ENCODE data around the gene TSTD2. TPM values are rescaled to one million over a fixed set of nuclear protein-coding genes. Genes with fewer than 3 reads are reported as not detected.

Gene TSTD2
- polyA plus RNA-seq, 1 donor from 2014 or later: 5.9 TPM

DNA sequence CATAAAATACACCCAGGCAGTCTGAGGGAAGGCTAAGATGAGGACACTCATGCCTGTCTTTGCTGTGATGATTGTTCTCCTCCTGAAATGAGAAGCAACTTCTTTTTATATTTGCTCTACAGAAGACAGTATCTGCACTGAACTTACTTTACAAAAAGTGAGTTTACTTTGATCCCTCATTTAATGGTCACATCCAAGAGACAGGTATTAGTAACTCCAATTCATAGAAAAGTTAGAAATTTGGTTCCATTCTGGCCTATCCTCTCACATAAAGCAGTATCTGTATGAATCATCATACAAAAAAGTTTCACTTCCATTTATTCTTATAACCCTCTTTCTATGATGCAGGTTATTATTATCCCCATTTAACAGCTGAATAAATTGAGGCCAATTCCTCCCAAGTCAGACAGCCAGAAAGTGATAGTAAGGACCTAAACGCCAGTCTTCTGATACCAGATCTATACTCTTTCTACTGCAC, 15.2 kb downstream of the TSTD2 start:
- Mint-ChIP-seq H3K27ac (peak overlapping the region in 2 of 3 donors; percentile 4 to 44), H3K9me3 (no peaks in the 10 kb centered on the region), H3K27me3 (no peaks in the 10 kb centered on the region), H3K4me1 (peaks cover 8 to 10% (median 8%) of the 10 kb centered on the region in 3 donors), H3K36me3 (no peaks in the 10 kb centered on the region), H3K4me3 (no peak overlapping the region)

DNA sequence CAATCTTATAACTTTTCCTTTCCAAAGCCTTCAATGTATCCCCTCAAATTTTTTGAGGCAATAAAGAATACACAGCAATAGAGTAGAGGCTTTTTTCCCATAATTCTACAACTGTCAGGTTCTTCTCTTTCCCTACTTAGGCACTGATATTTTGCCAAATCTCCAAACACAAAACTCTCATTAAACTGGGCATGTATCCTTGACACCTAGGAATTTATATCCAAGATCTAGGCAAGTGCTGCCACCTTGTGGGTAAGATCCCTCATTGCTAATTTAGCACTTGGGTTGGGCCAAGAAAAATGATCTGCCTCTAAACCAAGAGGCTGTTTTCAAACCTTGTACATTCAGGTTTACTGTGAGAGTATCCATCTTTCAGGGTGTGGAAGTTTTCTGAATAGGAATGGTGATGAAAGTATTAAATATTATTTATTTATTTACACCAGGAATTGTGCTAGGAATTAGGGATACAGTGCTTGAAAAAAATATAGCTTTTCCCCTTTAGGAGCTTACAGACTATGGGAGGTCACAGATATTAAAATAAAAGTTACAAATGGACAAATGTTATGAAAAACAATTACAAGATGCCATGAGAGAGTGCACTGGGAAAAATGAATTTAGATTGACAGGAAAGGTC, 17.6 kb downstream of the TSTD2 start:
- no peaks in the 10 kb centered on the region for H3K27me3 Mint-ChIP-seq
- peak overlapping the region in 1 of 3 donors; percentile 6 for H3K27ac Mint-ChIP-seq

DNA sequence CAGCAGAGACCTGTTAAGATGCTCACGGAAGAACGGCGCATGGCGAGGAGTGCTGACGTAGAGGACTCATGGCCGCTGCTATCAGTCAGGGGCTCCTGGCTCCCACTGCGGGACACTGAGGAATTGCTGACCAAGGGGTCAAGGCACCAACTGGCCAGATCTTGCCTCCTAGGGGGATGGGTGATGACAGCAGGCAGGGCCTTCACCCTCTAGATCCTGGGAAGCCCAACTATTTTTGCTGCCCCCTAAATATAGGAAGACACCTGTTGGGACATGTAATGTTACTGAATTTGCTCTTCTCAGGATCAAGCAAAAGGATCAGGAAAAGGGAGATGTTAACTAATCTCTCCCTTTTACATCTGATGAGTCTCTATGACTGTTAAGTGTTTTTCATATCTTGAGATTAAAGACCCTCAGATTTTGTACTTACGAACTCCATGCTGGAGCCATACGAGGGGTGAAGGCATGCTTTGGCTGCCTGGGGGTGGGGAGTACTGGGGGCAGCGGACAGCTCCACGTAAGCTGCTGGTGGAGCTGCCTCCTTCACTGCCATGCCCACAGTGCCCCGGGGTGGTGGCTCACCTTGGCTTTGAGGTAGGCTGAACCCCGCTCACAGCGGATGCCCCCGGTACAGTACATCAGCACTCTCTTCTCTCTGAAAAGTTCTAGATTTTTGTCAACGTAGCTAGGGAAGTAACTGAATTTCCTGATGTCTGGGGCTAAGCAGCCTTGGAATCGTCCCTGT, 28.1 kb downstream of the TSTD2 start:
- Mint-ChIP-seq H3K9me3 (no peaks in the 10 kb centered on the region), H3K27ac (peak overlapping the region in 1 of 3 donors; percentile 69), H3K27me3 (no peaks in the 10 kb centered on the region), H3K4me1 (no peaks in the 10 kb centered on the region), H3K36me3 (peaks cover 3% of the 10 kb centered on the region), H3K4me3 (no peak overlapping the region)

More for the DNA sequence above, 17.6 kb downstream of the TSTD2 start:
- Mint-ChIP-seq H3K4me3 (no peak overlapping the region), H3K36me3 (peaks cover 2% of the 10 kb centered on the region), H3K4me1 (peaks cover 7 to 10% (median 8%) of the 10 kb centered on the region in 3 donors), H3K9me3 (no peaks in the 10 kb centered on the region)

DNA sequence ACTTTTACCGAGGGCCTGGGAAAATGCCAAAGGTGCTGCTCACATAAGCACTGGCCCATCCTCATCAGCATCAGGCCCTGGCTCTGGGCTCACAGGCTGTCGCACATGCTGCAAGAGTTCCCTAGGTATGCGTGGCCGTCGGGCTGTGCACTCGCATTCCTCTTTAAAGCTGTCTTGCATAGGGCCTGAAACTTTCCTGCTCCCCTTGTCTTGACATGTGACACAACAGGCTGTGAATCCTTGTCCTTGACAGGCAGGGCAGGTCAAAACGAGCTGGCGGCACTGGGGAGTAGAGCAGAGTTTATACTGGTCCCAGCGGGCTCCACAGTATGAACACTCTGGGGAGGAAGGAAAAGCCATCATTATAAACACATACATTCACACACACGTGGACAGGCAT, 30.7 kb downstream of the TSTD2 start:
- peaks cover 4% of the 10 kb centered on the region for H3K36me3 Mint-ChIP-seq
- H3K9me3 Mint-ChIP-seq: no peaks in the 10 kb centered on the region
- no peak overlapping the region for H3K4me3 Mint-ChIP-seq
- peaks cover 4 to 8% (median 6%) of the 10 kb centered on the region in 3 donors for H3K4me1 Mint-ChIP-seq
- H3K27me3 Mint-ChIP-seq: no peaks in the 10 kb centered on the region
- no peak overlapping the region for H3K27ac Mint-ChIP-seq

DNA sequence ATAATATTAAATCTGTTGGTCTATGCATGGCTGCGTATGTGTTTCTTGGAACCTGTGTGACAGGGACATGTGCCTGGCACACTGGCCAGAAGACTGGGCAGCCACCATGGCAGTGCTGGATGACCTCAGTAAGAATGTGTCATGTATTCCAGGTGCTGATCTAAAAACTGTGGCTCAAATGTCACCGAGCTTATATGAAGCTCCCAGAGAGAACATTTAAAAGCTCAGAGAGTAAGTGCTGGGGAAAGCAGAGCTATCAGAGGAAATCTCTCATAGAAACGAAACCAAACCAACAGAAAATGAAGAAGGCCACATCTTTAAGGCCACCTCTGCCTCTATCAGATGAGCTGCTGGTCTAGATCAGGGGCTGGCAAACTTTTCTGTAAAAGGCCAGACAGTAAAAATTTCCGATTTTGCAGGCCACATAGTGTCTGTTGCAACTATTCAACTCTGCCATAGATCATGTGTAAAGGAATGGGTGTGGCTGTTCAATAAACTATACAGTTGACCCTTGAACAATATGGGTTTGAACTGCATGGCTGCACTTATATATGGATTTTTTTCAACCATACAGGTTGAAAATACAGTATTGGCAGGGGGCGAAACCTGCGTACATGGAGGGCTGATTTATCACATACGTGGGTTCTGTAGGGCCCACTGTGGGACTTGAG, 31.8 kb downstream of the TSTD2 start:
- Mint-ChIP-seq H3K4me3 (no peak overlapping the region), H3K36me3 (peaks cover 3% of the 10 kb centered on the region), H3K27me3 (no peaks in the 10 kb centered on the region), H3K9me3 (no peaks in the 10 kb centered on the region), H3K4me1 (peaks cover 4 to 8% (median 6%) of the 10 kb centered on the region in 3 donors), H3K27ac (no peak overlapping the region)

DNA sequence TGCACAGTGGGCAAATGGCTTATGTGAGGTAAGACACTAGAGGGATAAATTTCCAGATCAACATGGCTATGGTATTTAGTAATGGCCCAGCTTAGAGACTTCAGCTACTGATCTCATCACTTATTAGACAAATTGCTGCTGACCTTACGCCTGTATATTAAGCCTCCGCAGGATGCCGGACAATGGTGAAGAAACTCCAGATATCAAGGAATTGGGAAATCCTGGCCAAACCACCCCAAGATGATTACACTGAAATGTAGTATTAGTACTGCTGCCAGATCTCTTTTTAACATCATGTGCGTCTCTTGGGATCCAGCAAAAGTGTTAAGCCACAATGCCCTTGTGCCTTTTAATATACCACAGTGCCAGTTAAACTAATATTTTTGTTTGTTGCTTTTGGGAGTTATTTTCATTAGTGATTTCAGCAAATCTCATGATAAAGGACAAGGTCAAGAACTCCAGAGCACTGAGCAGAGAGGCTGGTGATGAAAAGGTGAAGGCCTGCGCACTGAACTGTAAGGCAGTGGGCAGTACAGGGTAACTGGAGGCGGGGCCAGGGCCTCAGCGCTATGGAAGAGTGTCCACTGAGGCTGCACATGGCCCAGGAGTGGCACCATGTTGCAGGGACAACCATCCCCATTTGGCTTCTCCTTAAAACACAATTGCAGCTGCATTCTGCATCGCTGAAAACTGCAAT, 32.5 kb downstream of the TSTD2 start:
- Mint-ChIP-seq H3K27ac (no peak overlapping the region), H3K4me1 (peaks cover 4 to 8% (median 6%) of the 10 kb centered on the region in 3 donors), H3K27me3 (no peaks in the 10 kb centered on the region), H3K4me3 (no peak overlapping the region), H3K9me3 (no peaks in the 10 kb centered on the region), H3K36me3 (peaks cover 3% of the 10 kb centered on the region)

DNA sequence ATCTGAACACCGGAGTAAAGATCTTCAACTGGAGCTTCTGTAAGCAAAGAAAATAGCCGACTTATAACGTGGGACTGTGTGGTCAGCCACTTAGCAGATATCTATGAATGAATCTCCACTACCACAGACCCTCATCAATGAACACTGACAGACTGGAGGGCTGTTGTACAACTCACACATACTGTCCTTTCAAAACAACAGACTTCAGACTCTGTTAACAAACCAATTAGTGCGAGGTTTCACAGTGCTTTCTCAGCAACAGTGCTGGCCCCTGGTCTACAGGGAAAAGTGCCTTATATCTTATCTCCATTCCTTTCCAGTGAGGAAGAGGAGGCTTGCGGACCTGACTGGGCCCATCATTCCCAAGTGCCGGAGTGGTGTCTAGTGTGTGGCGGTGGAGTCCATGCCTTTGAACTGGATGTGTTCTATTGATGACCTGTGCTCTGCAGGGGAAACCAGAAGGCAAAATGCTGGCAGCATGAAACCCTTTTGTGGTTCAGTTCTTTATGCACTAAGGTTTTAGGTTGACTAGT, 33.8 kb downstream of the TSTD2 start:
- no peak overlapping the region for H3K27ac Mint-ChIP-seq

DNA sequence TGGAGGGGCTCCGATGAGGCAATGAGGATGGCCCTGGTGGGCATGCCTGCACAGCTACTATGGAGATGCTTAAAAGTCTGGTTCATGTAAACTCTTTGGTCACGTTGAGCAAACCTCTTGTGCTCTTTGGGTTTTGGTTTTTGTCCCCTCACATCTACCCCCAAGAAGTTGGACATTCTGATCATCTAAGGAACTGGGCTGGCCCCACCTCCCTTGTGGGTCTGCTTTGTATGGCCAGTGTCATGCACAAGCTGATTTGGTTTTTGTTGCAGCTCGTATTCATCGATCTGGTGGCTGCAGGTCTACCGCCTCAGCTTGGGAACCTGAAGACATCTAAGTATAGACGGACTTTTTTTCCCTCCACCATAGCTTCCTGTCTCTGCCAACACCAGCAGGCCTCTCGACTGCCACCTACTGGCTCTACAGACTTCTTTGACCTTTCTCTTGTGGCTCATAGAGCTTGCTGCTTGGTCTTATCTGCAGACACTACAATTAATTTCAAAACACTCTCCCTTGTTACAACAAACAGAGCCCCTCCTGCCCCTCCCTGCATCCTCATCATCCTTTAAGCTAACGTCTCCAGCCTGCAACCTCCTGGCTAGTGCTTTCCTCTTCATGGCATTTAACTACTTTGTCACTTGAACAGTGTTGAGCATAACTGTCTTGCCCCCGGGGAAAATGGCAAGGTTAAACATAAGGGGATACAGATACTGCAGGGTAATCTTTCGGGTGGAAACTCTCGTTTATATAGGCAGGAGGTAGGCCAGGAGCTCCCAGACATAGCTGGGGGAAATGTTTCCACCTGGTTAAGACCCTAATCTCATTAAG, 34.5 kb downstream of the TSTD2 start:
- Mint-ChIP-seq H3K36me3 (peaks cover 3% of the 10 kb centered on the region), H3K9me3 (no peaks in the 10 kb centered on the region), H3K4me3 (peak overlapping the region in 2 of 4 donors; percentile 39 to 85), H3K27me3 (no peaks in the 10 kb centered on the region), H3K27ac (peak overlapping the region in 2 of 3 donors; percentile 0 to 46), H3K4me1 (peaks cover 4 to 8% (median 8%) of the 10 kb centered on the region in 3 donors)

More for the DNA sequence above, 33.8 kb downstream of the TSTD2 start:
- Mint-ChIP-seq H3K4me1 (peaks cover 4 to 8% (median 6%) of the 10 kb centered on the region in 3 donors), H3K4me3 (no peak overlapping the region), H3K9me3 (no peaks in the 10 kb centered on the region), H3K36me3 (peaks cover 3% of the 10 kb centered on the region), H3K27me3 (no peaks in the 10 kb centered on the region)

DNA sequence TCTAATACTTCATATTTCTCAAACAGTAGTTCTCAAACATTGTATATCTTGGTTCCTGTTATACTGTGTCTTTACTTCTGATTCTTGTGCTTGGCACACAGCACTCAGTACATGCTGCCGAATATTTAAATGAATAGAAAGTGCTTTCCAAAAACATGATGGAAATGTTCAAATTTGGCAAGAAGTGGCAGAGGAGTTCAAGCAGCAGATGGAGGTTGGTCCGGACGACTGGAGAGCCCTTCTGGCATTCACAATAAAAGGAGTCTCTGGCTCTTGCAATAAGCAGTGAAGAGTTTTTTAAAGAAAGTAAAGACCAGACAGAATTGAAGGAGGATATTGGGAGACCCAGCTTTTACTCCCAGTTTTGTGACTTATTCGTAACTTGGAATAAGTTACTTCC, 36.3 kb downstream of the TSTD2 start:
- Mint-ChIP-seq H3K27ac (no peak overlapping the region), H3K9me3 (no peaks in the 10 kb centered on the region), H3K36me3 (peaks cover 3% of the 10 kb centered on the region), H3K4me3 (no peak overlapping the region), H3K4me1 (peaks cover 4 to 9% (median 8%) of the 10 kb centered on the region in 3 donors), H3K27me3 (no peaks in the 10 kb centered on the region)

DNA sequence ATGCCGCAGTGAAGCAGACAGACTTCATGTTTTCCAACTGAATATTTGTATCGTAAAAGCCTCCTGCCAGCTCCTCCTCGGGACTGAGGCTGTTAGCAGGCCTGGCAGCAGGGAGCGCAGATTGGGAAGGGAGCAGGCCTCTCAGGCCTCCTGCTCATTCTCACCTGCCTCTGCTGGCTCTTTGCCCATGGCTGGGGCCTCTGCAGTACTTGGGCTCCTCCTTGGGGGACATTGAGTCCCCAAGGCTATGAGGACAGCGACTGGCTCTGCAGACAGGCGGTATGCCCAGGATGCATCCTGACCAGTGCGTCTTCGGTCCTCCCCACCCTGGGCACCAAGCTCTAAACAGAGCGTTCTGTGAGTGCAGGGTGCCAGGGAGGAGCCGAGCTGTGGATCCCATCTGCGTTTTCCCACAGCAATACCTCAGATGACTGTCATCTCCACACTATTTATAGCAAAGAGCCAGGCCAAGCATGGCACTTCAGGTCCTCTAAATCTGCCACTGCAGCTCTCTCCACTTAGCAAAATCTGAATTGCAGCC, 38.7 kb downstream of the TSTD2 start:
- Mint-ChIP-seq H3K4me1 (peaks cover 4 to 9% (median 8%) of the 10 kb centered on the region in 3 donors), H3K9me3 (no peaks in the 10 kb centered on the region), H3K36me3 (peaks cover 3% of the 10 kb centered on the region), H3K27ac (no peak overlapping the region), H3K4me3 (no peak overlapping the region), H3K27me3 (no peaks in the 10 kb centered on the region)

DNA sequence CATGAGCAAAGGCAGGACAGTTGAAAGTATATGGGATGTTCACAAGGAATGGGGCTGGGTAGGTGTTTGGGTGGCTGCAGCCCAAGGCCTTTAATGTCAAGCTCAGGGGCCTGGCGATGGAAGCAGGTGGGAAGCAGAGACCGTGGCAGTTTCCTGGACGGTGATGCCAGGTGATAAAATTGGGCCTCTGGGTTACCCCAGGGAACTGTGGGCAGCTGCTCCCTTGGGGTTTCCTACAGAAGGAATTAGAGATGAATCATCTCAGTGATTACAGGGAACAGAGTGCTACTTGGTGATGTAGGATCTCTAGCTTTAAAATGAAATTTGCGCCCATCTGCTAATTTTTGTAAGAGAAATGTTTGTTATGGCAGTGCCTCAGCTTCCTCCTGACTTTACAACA, 39.2 kb downstream of the TSTD2 start:
- no peak overlapping the region for H3K27ac Mint-ChIP-seq
- no peak overlapping the region for H3K4me3 Mint-ChIP-seq

DNA sequence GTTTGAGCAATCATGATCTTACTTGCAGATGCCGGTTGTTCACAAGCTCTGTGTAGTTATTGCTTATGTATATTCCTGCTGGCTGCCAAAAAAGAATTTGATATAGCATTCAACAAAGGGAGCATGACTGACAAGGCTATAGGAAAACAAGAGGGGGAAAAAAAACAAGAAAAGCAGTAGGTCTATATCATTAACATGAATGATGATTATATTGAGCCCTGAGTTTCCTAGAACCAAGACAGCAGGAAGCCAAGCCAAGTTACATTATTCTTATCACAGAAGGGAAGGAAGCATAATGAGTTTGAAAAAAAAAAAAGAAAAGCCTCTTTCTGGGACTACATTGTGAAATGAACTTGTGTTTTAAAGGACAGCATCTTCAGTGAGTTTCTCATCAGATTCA, 41.0 kb downstream of the TSTD2 start:
- Mint-ChIP-seq H3K36me3 (no peaks in the 10 kb centered on the region), H3K9me3 (peaks cover 0 to 7% (median 0%) of the 10 kb centered on the region in 3 donors), H3K4me3 (no peak overlapping the region), H3K4me1 (peaks cover 0 to 3% (median 0%) of the 10 kb centered on the region in 3 donors), H3K27ac (no peak overlapping the region), H3K27me3 (no peaks in the 10 kb centered on the region)

More for the DNA sequence above, 39.2 kb downstream of the TSTD2 start:
- peaks cover 3% of the 10 kb centered on the region for H3K36me3 Mint-ChIP-seq
- H3K4me1 Mint-ChIP-seq: peaks cover 4 to 9% (median 6%) of the 10 kb centered on the region in 3 donors
- no peaks in the 10 kb centered on the region for H3K27me3 Mint-ChIP-seq
- no peaks in the 10 kb centered on the region for H3K9me3 Mint-ChIP-seq

DNA sequence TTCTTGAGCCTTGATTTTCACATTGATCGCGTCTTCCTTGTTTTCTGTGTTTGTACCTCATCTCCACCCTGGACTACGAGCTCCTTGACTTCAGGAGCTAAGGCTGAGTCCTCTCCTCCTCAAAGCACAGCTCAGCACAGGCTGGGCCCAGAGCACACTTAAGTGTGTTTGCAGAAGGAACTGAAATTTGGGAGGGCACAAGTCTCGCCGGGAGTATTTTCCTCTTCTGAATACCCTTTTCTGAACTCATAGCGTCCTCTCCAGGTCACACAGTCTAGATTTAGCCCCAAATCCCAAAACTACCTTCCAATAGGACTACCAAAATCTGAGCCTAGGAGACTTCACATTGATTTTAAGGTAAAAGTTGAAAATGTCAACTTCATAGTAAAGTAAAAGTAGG, 41.6 kb downstream of the TSTD2 start:
- Mint-ChIP-seq H3K9me3 (peaks cover 0 to 7% (median 0%) of the 10 kb centered on the region in 3 donors), H3K4me1 (peaks cover 0 to 3% (median 0%) of the 10 kb centered on the region in 3 donors), H3K36me3 (no peaks in the 10 kb centered on the region), H3K27me3 (no peaks in the 10 kb centered on the region), H3K27ac (no peak overlapping the region), H3K4me3 (peak overlapping the region in 1 of 4 donors; percentile 79)
